Measurements from ENCODE around the gene GALNT16.
"Not testable (repeated sequence)": the region's sequence is repeated elsewhere in the genome, so short reads cannot be mapped to it uniquely, and the experiment has no call there.

The GALNT16 gene

GRCh38 chr14:69363964-69364363, 104.0 kb downstream of the GALNT16 start:
- DNase-seq (ENCODE audit: low read depth) = no peak

GRCh38 chr14:69364378-69364777, 104.4 kb downstream of the GALNT16 start:
- no peak for DNase-seq (ENCODE audit: low read depth)

GRCh38 chr14:69366069-69366468, 106.1 kb downstream of the GALNT16 start:
- DNase-seq (ENCODE audit: low read depth) = no peak

- DNase-seq (ENCODE audit: low read depth) = no peak
These were observed 106.8 kb downstream of the GALNT16 start for GRCh38 chr14:69366761-69367160.

- DNase-seq (ENCODE audit: low read depth) = no peak
These were observed 108.4 kb downstream of the GALNT16 start for GRCh38 chr14:69368381-69368780.

- DNase-seq (ENCODE audit: low read depth) = no peak
These were observed 110.1 kb downstream of the GALNT16 start for GRCh38 chr14:69370061-69370460.

- DNase-seq (ENCODE audit: low read depth) = no peak
These were observed 112.2 kb downstream of the GALNT16 start for GRCh38 chr14:69372146-69372545.

- no peak for DNase-seq (ENCODE audit: low read depth)
These were observed 113.1 kb downstream of the GALNT16 start for GRCh38 chr14:69373104-69373503.

GRCh38 chr14:69374235-69374634, 114.3 kb downstream of the GALNT16 start:
- DNase-seq (ENCODE audit: low read depth) = no peak

GRCh38 chr14:69375182-69375581, 115.2 kb downstream of the GALNT16 start:
- no peak for DNase-seq (ENCODE audit: low read depth)

GRCh38 chr14:69375722-69376121, 115.8 kb downstream of the GALNT16 start:
- DNase-seq (ENCODE audit: low read depth) = no peak

- no peak for DNase-seq (ENCODE audit: low read depth)
These were observed 116.5 kb downstream of the GALNT16 start for GRCh38 chr14:69376439-69376838.

GRCh38 chr14:69378274-69378673, 118.3 kb downstream of the GALNT16 start:
- no peak for DNase-seq (ENCODE audit: low read depth)

GRCh38 chr14:69387311-69387710, 127.4 kb downstream of the GALNT16 start:
- no peak for DNase-seq (ENCODE audit: low read depth)

GRCh38 chr14:69391400-69391799, 131.4 kb downstream of the GALNT16 start:
- not testable (repeated sequence) for DNase-seq (ENCODE audit: low read depth)

- no peak for DNase-seq (ENCODE audit: low read depth)
These were observed 132.5 kb downstream of the GALNT16 start for GRCh38 chr14:69392481-69392880.

- DNase-seq (ENCODE audit: low read depth) = no peak
These were observed 136.0 kb downstream of the GALNT16 start for GRCh38 chr14:69395929-69396328.

- peak; percentile 91 for DNase-seq (ENCODE audit: low read depth)
These were observed 138.3 kb downstream of the GALNT16 start, which contains the start of the genes ERH and SLC39A9 for GRCh38 chr14:69398053-69398817. ERH (minus strand) TSS chr14:69398299; CDS start chr14:69398233, 66 bp downstream. SLC39A9 (plus strand) TSS chr14:69398692; CDS start chr14:69399370, 678 bp downstream.

GRCh38 chr14:69398818-69399210, 138.9 kb downstream of the GALNT16 start:
- DNase-seq (ENCODE audit: low read depth) = no peak

GRCh38 chr14:69399750-69400149, 139.8 kb downstream of the GALNT16 start:
- no peak for DNase-seq (ENCODE audit: low read depth)

- DNase-seq (ENCODE audit: low read depth) = no peak
These were observed 140.2 kb downstream of the GALNT16 start for GRCh38 chr14:69400154-69400553.

- no peak for DNase-seq (ENCODE audit: low read depth)
These were observed 141.9 kb downstream of the GALNT16 start for GRCh38 chr14:69401841-69402240.

- no peak for DNase-seq (ENCODE audit: low read depth)
These were observed 144.5 kb downstream of the GALNT16 start for GRCh38 chr14:69404478-69404877.

- no peak for DNase-seq (ENCODE audit: low read depth)
These were observed 144.9 kb downstream of the GALNT16 start for GRCh38 chr14:69404883-69405282.
